ENCODE data around the gene KRT16. TPM values are rescaled to one million over a fixed set of nuclear protein-coding genes. Genes with fewer than 3 reads are reported as not detected.

Gene KRT16
- total and polyA plus RNA-seq, 10 of the 15 experiments (the other 5 are each of a cell fraction or from before 2014, with no cell fraction given) = 0.07 TPM; not detected in 9

DNA sequence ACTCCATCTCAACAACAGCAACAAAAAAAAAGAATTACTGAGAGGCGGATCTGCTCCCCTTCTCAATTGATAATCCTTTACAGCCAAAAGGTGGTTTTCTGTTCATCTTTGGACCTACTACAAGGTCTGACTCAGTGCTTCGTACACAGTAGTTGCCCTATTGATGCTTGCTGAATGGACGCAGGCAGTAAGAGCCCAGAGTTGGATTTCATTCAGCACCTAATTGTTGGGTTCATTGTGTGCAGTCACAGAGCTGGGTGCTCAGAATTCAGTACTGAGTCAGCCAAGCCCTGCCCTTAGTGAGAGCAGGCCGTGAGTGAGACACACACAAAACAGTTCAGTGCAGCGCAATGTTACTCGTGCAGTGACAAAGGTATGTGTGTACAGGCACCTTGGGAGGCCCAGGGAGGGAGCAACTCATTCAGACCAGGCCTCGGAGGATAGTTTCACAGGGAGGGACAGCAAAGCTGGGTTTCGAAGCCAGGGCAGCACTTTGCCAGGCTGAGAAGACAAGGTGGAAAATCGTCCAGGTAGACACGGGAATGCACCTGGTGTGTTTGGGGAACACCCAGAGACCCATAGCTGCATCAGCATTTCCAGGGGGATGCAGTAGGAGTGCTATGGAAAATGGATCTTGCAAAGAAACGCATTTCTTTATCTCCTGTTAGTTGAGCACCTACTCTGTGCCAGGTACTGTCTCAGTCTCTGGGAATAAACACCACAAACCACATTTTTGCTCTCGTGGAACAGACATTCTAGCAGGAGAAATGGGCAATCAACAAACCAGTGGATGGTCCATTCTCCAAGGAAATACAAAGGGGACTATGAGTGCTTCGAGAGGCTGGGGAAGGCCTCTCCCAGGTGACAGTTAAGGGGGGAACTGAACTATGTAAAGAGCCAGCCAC lies 29.9 kb upstream of the KRT16 start:
- DNase-seq (ENCODE audit: low read depth, low spot score) = no peak
- no peak for ATAC-seq
- Histone ChIP-seq H3K27ac (ENCODE audit: control insufficient read depth, insufficient read depth) (no peak overlapping the region), H3K9ac (ENCODE audit: control insufficient read depth, insufficient read depth, low read length) (no peak overlapping the region), H3K79me2 (ENCODE audit: control insufficient read depth, insufficient read depth, low read length) (no peaks in the 10 kb centered on the region), H3K4me3 (no peak overlapping the region), H3K27me3 (replicated peaks in 1 of 2; ENCODE audit: control insufficient read depth in 2 of 2, insufficient read depth in 2 of 2, low read length in 1 of 2) (no peaks in the 10 kb centered on the region), H3K4me1 (ENCODE audit: control insufficient read depth, insufficient read depth, low read length) (no peaks in the 10 kb centered on the region), H2AFZ (ENCODE audit: control insufficient read depth, low read depth, low read length) (no peak overlapping the region), H4K20me1 (ENCODE audit: control insufficient read depth, insufficient read depth) (no peaks in the 10 kb centered on the region), H3K36me3 (ENCODE audit: control insufficient read depth in 2 of 2, insufficient read depth in 2 of 2, low read length in 1 of 2) (no peaks in the 10 kb centered on the region), H3K9me3 (replicated peaks; ENCODE audit: control insufficient read depth, insufficient read depth, low read length) (no peaks in the 10 kb centered on the region), H3K4me2 (ENCODE audit: control insufficient read depth, insufficient read depth) (no peak overlapping the region)
- ChIA-PET POLR2A (no interaction called here), RAD21 (ENCODE audit: unreplicated experiment) (no interaction called here), CTCF (interaction anchor here (1.3 to 11.8 kb wide), 2 partner anchors 25 to 93 kb away, joined by 3 to 133 read pairs; no protein-coding TSS in a partner anchor), SMC1A (ENCODE audit: uncharacterized antibody, unreplicated experiment) (interaction anchor here (2.3 kb wide), 1 partner anchor 94 kb away, joined by 6 read pairs; no protein-coding TSS in a partner anchor)
- intact Hi-C loops (cut with micrococcal nuclease; ENCODE audit: unreplicated experiment) = no loop called here
- in situ Hi-C loops (cut with MboI) = no loop called here
- no peak for FAIRE-seq
- BruUV-seq (replicated peaks) = no TSS peak
- TF ChIP-seq, protein P1, sequence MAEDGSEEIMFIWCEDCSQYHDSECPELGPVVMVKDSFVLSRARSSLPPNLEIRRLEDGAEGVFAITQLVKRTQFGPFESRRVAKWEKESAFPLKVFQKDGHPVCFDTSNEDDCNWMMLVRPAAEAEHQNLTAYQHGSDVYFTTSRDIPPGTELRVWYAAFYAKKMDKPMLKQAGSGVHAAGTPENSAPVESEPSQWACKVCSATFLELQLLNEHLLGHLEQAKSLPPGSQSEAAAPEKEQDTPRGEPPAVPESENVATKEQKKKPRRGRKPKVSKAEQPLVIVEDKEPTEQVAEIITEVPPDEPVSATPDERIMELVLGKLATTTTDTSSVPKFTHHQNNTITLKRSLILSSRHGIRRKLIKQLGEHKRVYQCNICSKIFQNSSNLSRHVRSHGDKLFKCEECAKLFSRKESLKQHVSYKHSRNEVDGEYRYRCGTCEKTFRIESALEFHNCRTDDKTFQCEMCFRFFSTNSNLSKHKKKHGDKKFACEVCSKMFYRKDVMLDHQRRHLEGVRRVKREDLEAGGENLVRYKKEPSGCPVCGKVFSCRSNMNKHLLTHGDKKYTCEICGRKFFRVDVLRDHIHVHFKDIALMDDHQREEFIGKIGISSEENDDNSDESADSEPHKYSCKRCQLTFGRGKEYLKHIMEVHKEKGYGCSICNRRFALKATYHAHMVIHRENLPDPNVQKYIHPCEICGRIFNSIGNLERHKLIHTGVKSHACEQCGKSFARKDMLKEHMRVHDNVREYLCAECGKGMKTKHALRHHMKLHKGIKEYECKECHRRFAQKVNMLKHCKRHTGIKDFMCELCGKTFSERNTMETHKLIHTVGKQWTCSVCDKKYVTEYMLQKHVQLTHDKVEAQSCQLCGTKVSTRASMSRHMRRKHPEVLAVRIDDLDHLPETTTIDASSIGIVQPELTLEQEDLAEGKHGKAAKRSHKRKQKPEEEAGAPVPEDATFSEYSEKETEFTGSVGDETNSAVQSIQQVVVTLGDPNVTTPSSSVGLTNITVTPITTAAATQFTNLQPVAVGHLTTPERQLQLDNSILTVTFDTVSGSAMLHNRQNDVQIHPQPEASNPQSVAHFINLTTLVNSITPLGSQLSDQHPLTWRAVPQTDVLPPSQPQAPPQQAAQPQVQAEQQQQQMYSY (CRISPR knock-in tag; IDR thresholded peaks at IDR 0.05) = no peak
- TF ChIP-seq, protein P2, sequence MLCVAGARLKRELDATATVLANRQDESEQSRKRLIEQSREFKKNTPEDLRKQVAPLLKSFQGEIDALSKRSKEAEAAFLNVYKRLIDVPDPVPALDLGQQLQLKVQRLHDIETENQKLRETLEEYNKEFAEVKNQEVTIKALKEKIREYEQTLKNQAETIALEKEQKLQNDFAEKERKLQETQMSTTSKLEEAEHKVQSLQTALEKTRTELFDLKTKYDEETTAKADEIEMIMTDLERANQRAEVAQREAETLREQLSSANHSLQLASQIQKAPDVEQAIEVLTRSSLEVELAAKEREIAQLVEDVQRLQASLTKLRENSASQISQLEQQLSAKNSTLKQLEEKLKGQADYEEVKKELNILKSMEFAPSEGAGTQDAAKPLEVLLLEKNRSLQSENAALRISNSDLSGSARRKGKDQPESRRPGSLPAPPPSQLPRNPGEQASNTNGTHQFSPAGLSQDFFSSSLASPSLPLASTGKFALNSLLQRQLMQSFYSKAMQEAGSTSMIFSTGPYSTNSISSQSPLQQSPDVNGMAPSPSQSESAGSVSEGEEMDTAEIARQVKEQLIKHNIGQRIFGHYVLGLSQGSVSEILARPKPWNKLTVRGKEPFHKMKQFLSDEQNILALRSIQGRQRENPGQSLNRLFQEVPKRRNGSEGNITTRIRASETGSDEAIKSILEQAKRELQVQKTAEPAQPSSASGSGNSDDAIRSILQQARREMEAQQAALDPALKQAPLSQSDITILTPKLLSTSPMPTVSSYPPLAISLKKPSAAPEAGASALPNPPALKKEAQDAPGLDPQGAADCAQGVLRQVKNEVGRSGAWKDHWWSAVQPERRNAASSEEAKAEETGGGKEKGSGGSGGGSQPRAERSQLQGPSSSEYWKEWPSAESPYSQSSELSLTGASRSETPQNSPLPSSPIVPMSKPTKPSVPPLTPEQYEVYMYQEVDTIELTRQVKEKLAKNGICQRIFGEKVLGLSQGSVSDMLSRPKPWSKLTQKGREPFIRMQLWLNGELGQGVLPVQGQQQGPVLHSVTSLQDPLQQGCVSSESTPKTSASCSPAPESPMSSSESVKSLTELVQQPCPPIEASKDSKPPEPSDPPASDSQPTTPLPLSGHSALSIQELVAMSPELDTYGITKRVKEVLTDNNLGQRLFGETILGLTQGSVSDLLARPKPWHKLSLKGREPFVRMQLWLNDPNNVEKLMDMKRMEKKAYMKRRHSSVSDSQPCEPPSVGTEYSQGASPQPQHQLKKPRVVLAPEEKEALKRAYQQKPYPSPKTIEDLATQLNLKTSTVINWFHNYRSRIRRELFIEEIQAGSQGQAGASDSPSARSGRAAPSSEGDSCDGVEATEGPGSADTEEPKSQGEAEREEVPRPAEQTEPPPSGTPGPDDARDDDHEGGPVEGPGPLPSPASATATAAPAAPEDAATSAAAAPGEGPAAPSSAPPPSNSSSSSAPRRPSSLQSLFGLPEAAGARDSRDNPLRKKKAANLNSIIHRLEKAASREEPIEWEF (IDR thresholded peaks at IDR 0.05; ENCODE audit: insufficient replicate concordance, low read depth, low read length) = no peak
- TF ChIP-seq POLR2AphosphoS5 (IDR thresholded peaks at IDR 0.05; ENCODE audit: low read length) (no peak), PML (IDR thresholded peaks at IDR 0.05; ENCODE audit: low read length) (no peak), MEF2B (IDR thresholded peaks at IDR 0.05; ENCODE audit: partially characterized antibody, poor library complexity, severe bottlenecking) (no peak), HCFC1 (IDR thresholded peaks at IDR 0.05; ENCODE audit: low read length) (no peak), POLR2A (IDR thresholded peaks at IDR 0.05; ENCODE audit: low read depth, low read length) (no peak), HDAC2 (IDR thresholded peaks at IDR 0.05) (no peak), NR2C2 (IDR thresholded peaks at IDR 0.05; ENCODE audit: borderline replicate concordance, control insufficient read depth, insufficient read length, low read depth) (no peak), NFIC (IDR thresholded peaks at IDR 0.05; ENCODE audit: low read depth, low read length) (no peak), RELA (IDR thresholded peaks at IDR 0.05; ENCODE audit: borderline replicate concordance, partially characterized antibody) (no peak)
- WGBS (ENCODE audit: insufficient coverage, insufficient replicate concordance, low lambda C conversion rate, missing lambda C conversion rate) = 21% methylated on average over 13 of the region's 13 CpGs
